ACC112 (cell line): Measurements from ENCODE around the gene THEM4.
"Not testable (repeated sequence)": the region's sequence is repeated elsewhere in the genome, so short reads cannot be mapped to it uniquely, and the experiment has no call there.

Source experiments
- H2AFZ ChIP-seq: fragments of 200-600 bp; sonication (generic); one replicate; pipeline ENCODE4 v1.6.0; 2017; ENCODE audit warnings: antibody characterized with exemption, low read length; ENCODE audit not compliant: unreplicated experiment
- H3K27ac ChIP-seq: fragments of 200-600 bp; sonication (generic); 2 replicates; pipeline ENCODE4 v1.5.1; 2014; ENCODE audit warnings: low read depth, mild to moderate bottlenecking, antibody characterized with exemption, low read length, moderate library complexity
- H3K27me3 ChIP-seq: fragments of 200-600 bp; sonication (generic); 2 replicates; pipeline ENCODE4 v1.6.1; 2014; ENCODE audit warnings: mild to moderate bottlenecking, antibody characterized with exemption, low read length, moderate library complexity, mixed read lengths; ENCODE audit not compliant: insufficient read depth
- H3K36me3 ChIP-seq: fragments of 200-600 bp; sonication (generic); 2 replicates; pipeline ENCODE4 v1.6.1; 2016; ENCODE audit warnings: mild to moderate bottlenecking, antibody characterized with exemption, low read length, moderate library complexity, mixed read lengths; ENCODE audit not compliant: insufficient read depth
- H3K4me1 ChIP-seq: fragments of 200-600 bp; sonication (generic); one replicate; pipeline ENCODE4 v1.6.1; 2016; ENCODE audit warnings: low read length, mixed read lengths; ENCODE audit not compliant: insufficient read depth, unreplicated experiment, control insufficient read depth
- H3K4me3 ChIP-seq: fragments of 200-600 bp; sonication (generic); 2 replicates; pipeline ENCODE4 v1.5.1; 2014; ENCODE audit warnings: mild to moderate bottlenecking, low read depth, low read length
- H3K79me2 ChIP-seq: fragments of 200-600 bp; sonication (generic); one replicate; pipeline ENCODE4 v1.6.0; 2016; ENCODE audit warnings: low read length; ENCODE audit not compliant: control insufficient read depth, unreplicated experiment, insufficient read depth

Gene THEM4

DNA sequence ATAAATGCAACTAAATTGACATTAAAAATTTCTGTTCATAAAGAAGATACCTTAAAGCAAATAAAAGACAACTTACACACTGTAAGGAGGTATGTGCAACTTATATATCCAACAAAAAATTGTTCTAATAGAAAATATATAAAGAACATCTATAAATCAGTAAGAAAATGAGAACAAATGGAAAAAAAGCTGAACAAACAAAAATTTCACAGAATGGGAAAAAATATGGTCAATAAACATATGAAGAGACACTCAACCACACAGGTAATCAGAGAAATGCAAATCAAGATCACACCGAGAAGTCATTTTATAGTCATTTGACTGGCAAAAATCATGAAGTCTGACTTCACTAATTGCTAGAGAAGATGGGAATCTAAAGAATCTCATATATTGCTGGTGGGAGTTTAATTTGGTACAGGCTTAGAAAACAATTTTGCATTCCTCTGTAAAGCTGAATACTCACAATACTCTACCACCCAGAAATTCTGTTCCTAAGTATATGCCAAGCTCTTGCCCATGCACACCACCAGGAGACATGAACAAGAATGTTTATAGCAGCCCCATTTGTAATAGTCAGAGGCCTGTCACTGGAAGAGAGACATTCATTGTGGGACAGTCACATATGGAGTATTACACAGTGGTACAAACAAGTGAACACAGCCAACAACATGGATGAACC lies 33.8 kb downstream of the THEM4 start:
- no peak overlapping the region for H3K27ac ChIP-seq
- no peak overlapping the region for H3K4me3 ChIP-seq
- 0 out of 2 replicates have a peak, but pooled peaks cover 4% of the 10 kb centered on the region for H3K36me3 ChIP-seq
- H3K4me1 ChIP-seq, result no peaks in the 10 kb centered on the region
- no peaks in the 10 kb centered on the region for H3K27me3 ChIP-seq
- H2AFZ ChIP-seq, result no peak overlapping the region
- no peaks in the 10 kb centered on the region for H3K79me2 ChIP-seq

DNA sequence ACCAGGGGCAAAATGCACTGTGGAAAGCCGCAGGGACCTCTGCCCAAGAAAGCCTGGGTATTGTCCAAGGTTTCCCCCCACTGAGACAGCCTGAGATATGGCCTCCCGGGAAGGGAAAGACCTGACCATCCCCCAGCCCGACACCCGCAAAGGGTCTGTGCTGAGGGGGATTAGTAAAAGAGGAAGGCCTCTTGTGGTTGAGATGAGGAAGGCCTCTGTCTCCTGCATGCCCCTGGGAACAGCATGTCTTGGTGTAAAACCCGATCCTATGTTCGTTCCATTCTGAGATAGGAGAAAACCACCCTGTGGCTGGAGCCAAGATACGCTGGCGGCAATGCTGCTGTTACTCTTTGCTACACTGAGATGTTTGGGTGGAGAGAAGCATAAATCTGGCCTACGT lies 36.5 kb downstream of the THEM4 start:
- H3K36me3 ChIP-seq, H3K79me2 ChIP-seq, H3K4me3 ChIP-seq, H3K27ac ChIP-seq, H2AFZ ChIP-seq, H3K27me3 ChIP-seq: not testable (repeated sequence)
- peaks cover 11% of the 10 kb centered on the region for H3K4me1 ChIP-seq

DNA sequence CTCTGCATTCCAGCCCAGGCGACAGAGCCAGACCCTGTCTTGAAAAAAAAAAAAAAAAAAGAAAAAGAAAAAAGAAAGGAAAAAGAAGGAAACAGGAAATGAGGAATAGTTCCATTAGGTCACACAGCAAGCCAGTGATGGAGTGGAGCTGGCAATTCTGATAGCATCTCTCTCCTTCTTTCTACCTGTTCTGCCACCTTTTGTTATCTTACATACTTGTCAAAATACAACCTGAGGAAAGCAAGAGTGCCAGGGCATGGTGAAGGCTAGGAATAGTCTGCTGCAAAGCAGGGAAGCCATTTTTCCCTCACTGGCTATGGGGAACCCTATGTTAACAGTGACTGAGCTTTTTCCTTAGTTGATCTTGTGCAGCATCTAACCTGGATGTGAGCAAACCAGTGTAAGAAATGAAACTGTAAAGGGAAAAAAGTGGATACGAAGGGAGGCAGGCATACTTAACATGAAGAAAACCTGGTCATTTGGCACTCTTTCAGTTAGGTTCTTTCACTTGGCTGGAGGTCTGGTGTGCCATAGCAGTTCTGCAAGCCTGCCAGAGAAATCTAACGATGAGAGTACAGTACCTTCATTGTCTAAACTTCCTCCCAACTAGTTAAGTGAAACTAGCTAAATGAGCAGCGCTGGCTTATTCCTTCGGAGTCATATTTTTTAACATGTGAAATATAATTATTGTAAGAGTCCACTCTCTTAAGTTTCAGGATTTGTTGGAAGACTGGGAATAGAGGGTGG lies 37.9 kb downstream of the THEM4 start:
- Histone ChIP-seq H3K4me3 (no peak overlapping the region), H3K27ac (no peak overlapping the region), H2AFZ (no peak overlapping the region), H3K36me3 (0 out of 2 replicates have a peak, but pooled peaks cover 4% of the 10 kb centered on the region), H3K4me1 (peaks cover 17% of the 10 kb centered on the region), H3K27me3 (no peaks in the 10 kb centered on the region), H3K79me2 (no peaks in the 10 kb centered on the region)

DNA sequence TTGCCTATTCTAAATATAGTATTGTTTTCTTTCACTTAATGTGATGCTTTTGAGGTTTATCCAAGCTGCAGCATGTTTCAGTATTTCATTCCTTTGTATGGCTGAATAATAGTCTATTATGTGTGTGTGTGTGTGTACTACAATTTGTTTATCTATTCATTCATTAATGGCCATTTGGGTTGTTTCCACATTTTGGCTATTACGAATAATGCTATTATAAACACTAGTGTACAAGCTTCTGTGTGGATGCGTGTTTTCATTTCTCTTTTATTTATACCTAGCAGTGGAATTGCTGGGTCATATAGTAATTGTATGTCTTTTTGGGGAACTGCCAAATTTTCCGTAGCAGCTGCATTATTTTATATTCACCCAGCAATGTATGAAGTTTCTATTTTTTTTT lies 40.8 kb downstream of the THEM4 start:
- Histone ChIP-seq H3K27ac (peak overlapping the region; percentile 88), H3K27me3 (no peaks in the 10 kb centered on the region), H2AFZ (no peak overlapping the region), H3K79me2 (no peaks in the 10 kb centered on the region), H3K4me1 (peaks cover 22% of the 10 kb centered on the region), H3K4me3 (peak overlapping the region; percentile 2; the same call in 1 of the 2 replicates), H3K36me3 (no peaks in the 10 kb centered on the region)

DNA sequence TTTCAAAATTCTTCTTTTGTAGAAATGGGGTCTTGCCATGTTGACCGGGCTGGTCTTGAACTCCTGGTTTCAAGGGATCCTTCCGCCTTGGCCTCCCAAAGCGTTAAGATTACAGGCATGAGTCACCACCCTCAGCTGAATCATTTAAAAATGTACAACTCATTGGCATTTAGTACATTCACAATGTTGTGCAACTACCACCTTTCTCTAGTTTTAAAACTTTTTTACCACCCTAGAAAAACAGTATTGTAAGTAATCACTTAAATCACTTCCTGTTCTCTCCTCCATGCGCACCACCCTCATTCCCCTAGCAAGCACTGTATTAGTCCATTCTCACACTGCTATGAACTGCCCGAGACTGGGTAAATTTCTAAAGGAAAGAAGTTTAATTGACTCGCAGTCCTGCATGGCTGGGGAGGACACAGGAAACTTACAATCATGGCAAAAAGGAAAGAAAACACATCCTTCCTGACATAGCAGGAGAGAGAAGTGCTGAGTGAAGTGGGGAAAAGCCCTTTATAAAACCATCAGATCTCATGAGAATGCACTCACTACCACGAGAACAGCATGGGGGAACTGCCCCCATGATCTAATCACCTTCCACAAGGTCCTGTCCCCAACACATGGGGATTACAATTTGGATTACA lies 41.4 kb downstream of the THEM4 start:
- Histone ChIP-seq H3K4me1 (peaks cover 22% of the 10 kb centered on the region), H3K27me3 (no peaks in the 10 kb centered on the region), H3K79me2 (no peaks in the 10 kb centered on the region), H3K36me3 (no peaks in the 10 kb centered on the region), H2AFZ (peak overlapping the region; percentile 19), H3K4me3 (peak overlapping the region; percentile 2; the same call in 1 of the 2 replicates), H3K27ac (peak overlapping the region; percentile 88)

DNA sequence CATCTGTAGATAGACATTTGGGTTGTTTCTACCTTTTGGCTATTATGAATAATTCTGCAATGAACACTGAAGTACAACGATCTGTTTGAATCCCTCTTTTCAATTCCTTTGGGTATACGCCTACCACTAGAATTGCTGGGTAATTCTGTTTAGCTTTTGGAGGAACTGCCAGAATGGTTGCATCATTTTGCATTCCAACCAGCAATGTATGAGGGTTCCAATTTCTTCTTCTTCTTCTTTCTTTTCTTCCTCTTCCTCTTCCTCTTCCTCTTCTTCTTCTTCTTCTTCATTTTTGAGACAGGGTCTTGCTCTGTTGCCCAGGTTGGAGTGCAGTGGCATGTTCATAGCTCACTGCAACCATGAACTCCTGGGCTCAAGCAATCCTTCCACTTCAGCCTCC lies 42.0 kb downstream of the THEM4 start:
- no peak overlapping the region for H3K4me3 ChIP-seq
- no peak overlapping the region for H2AFZ ChIP-seq
- H3K36me3 ChIP-seq, result no peaks in the 10 kb centered on the region
- no peaks in the 10 kb centered on the region for H3K27me3 ChIP-seq
- H3K4me1 ChIP-seq, result peaks cover 22% of the 10 kb centered on the region
- H3K79me2 ChIP-seq, result no peaks in the 10 kb centered on the region
- H3K27ac ChIP-seq, result peak overlapping the region; percentile 88

DNA sequence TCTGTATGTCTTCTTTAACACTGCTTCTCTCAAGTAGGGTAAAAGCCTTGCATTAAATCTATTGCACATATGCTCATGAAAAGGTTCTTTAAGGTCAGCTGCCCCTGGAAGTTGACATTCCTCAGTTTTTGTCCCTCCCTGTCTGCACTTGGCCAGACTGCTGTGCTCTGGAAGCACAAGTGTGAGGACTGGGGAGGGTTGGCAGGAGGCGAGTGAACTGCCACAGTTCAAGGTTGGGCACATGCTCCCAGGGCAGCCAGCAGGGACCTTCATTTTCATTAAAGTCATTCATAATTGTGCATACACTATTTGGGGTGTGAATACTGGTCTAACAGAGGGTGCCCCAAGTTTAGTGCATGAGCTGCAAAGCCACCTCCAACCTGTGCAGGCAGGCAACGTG lies 44.9 kb downstream of the THEM4 start:
- H2AFZ ChIP-seq, result no peak overlapping the region
- no peak overlapping the region for H3K27ac ChIP-seq
- H3K4me3 ChIP-seq, result no peak overlapping the region
- H3K79me2 ChIP-seq, result no peaks in the 10 kb centered on the region
- H3K36me3 ChIP-seq, result no peaks in the 10 kb centered on the region
- no peaks in the 10 kb centered on the region for H3K27me3 ChIP-seq
- peaks cover 22% of the 10 kb centered on the region for H3K4me1 ChIP-seq

DNA sequence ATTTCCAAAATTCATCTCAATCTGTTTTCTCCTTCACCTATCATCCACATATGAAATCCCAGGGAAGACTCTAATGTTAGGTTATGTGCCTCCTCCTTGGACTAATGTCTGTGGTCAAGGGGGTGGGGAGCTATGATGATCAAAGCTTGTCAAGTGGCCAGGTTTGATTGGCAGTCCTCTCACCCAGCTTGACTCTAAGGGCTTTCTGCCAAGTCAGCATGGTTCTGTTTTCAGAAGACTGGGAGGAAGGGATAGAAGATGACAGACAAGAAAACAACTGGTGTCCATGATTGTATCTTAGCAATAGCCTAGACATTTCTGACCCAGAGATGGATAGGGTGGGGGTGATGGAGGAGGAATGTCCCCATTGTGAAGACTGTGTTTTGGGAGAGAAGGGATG lies 46.7 kb downstream of the THEM4 start:
- H3K4me3 ChIP-seq, result no peak overlapping the region
- no peaks in the 10 kb centered on the region for H3K27me3 ChIP-seq
- H3K79me2 ChIP-seq, result no peaks in the 10 kb centered on the region
- no peaks in the 10 kb centered on the region for H3K36me3 ChIP-seq
- H3K27ac ChIP-seq, result no peak overlapping the region
- H2AFZ ChIP-seq, result no peak overlapping the region
- peaks cover 17% of the 10 kb centered on the region for H3K4me1 ChIP-seq

DNA sequence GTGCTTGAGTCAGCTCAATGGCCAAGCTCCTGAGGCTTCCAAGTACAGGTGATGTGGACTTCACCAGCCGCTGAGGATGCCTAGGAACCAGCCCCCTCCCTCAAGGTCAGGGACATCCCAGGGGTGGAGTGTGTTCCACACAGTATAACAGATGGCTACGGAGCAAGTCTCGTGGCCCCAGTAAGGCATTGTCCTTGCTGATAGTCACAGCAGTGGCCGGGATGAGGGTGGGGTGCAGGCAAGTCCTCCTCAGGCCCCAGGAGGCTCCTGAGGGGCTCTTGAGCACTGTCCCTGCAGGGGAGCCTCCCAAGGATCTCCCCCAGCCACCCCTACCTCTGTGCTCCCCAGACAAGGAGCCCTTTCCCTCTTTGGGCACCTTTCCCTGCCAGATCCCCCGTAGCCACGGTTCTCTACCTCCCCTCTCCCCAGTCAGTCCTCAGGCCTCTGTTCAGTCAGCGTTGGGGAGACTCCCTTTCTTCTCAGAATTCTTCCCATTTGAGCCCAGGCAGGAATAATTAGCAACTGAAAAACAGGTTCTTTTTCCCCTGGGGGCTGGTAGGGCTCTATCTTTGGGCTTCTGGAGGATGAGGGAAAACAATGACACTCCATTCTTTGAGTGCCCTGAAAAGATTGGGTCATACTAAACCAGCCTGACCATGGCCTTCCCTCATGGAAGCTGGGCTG lies 48.7 kb downstream of the THEM4 start:
- Histone ChIP-seq H2AFZ (no peak overlapping the region), H3K4me3 (no peak overlapping the region), H3K27ac (no peak overlapping the region), H3K4me1 (peaks cover 18% of the 10 kb centered on the region), H3K79me2 (no peaks in the 10 kb centered on the region), H3K36me3 (no peaks in the 10 kb centered on the region), H3K27me3 (no peaks in the 10 kb centered on the region)

DNA sequence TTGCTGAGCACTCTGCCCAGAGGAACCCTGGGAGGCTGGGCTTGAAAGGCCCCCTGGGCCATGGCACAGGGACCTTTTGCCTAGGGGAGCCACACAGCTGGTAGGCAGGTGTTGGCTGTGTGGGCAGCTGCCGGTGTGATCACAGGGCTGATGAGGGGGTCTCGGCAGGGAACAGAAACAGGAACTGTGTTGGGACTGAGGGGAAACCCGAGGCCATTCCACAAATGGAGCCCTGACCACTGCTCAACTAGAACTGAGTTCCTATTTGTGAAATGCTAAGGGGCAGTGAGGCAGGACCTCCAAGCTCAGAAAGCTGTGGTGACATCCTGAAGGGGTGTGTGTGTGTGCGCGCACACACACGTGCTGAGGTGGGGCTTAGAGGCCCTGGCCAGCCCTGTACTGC lies 49.4 kb downstream of the THEM4 start:
- Histone ChIP-seq H3K4me3 (no peak overlapping the region), H3K4me1 (peaks cover 18% of the 10 kb centered on the region), H3K79me2 (no peaks in the 10 kb centered on the region), H3K27ac (no peak overlapping the region), H3K27me3 (no peaks in the 10 kb centered on the region), H2AFZ (no peak overlapping the region), H3K36me3 (no peaks in the 10 kb centered on the region)
